ENCODE measurements around the gene HMBS.

- TF ChIP-seq EZH2 (IDR thresholded peaks at IDR 0.05; ENCODE audit: insufficient read depth, poor library complexity, severe bottlenecking) (no peak), EZH2phosphoT487 (IDR thresholded peaks at IDR 0.05; ENCODE audit: insufficient read depth, low read depth) (no peak)
These were observed 26.8 kb downstream of the HMBS start for GRCh38 chr11:119111361-119111925.

All from GM23248 (cell line).